ENCODE data around the gene JPH4.

The JPH4 gene

GRCh38 chr14:23561873-23562821 lies 16.4 kb downstream of the JPH4 start:
- DNase-seq: no peak

DNA sequence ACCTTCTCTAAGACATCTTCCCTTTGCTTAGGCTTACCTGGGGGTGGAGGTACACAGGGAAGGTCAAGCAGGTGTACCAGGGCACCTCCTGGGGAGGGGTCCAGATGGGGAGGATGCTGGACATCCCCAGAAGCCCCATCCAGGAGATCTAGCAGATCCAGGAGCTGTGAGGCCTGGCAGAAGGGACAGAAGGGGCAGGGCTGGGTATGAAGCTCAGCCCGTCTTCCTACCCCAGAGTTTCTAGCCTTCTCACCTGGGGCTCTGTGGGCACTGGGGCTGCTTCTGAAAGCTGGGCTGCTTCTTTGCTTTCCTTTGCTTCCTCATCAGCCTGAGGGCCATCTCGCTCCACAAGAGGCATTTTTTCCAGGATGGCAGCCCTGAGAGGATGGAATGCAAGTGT lies 17.3 kb downstream of the JPH4 start:
- no peak for DNase-seq

DNA sequence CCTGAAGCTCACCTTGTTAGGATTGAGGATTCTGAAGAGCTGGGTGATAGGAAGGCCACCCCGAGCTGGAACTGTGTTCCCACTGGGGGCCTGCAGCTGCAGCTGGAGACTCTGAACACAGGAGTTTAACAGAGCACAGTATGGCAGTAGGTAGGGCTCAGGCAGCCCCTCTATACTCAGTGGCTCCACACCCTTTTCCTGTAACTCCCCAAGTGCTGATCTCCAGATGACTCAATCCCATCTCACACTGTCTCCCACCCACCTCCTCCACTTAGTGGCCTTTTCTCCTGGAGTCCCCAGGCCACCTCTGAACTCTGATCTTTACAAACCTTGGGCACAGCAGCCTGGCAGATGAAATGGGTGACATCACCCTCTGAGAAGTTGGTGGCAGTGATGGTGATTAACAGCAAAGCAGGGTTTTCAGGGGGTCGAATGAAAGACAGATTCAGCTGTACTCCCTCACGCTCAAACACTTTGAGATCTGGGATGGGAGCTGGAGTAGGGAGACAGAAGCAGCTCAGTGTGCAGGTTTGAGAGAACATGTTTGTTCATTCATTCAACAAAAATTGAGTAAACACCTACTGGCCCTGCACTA lies 18.6 kb downstream of the JPH4 start:
- no peak for DNase-seq

DNA sequence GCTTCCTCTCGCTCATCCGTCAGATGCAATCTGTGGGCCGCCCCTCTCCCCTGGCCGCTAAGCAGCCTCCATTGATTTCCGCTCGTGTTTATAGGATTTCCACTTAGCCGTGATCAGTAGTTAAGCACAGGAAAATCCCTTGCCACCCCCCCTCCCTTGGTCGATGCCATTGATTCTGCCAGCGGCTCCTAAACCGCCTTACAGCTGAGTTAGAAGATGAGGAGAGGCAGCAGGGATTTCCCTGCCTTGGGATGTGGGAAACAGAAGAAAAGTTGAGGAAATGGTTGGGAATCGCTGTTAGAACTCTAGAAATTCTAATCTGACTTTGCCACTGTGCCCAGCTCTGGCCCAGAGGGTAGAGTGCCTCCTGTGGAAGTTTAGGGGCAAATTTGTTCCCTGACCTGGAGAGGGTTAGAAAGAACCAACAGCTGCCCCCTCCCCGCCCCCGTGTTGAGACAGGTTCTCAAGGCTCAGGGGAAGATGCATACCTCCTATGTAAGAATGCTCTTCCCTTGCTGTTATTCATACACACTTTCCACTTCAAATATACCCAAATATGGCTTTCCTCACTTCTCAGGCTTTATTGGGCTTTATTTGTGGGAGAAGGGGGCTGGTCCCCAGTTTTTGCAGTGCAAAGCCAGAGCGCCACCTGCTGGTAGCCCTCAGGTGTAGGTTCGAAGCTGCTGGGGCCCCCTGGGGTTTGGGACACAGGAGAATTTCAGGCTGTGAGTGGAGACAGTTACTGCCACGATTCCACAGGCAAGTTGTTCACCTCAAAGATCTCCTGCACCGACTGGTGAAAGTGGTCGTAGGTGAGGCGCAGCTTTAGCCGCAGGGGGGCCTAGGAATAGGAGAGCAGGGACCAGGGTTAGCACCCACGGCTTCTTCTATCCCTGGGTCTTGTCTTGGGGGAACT lies 19.3 kb downstream of the JPH4 start:
- peak; percentile 70 for DNase-seq

GRCh38 chr14:23558346-23559009 lies 20.1 kb downstream of the JPH4 start:
- DNase-seq: no peak

DNA sequence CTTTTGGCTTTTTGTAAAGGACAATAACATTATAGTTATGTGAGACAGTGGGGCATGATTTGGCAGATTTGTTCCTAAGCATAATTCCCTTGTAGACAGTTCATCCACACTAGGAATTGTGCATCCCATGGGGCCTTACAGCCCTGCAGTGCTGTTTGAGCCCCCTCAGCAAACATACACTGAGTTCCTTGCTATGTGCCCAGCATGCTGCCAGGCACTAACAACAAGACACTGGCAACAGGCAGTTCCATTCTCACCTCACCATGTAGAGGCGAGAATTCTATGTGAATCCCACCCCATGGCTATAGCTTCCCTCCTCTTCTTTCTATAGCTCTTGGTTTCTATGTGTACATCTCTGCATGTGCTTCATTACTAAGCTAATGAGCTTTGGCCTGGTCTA lies 20.6 kb downstream of the JPH4 start:
- no peak for DNase-seq

GRCh38 chr14:23557521-23557920 lies 21.1 kb downstream of the JPH4 start:
- DNase-seq: no peak

DNA sequence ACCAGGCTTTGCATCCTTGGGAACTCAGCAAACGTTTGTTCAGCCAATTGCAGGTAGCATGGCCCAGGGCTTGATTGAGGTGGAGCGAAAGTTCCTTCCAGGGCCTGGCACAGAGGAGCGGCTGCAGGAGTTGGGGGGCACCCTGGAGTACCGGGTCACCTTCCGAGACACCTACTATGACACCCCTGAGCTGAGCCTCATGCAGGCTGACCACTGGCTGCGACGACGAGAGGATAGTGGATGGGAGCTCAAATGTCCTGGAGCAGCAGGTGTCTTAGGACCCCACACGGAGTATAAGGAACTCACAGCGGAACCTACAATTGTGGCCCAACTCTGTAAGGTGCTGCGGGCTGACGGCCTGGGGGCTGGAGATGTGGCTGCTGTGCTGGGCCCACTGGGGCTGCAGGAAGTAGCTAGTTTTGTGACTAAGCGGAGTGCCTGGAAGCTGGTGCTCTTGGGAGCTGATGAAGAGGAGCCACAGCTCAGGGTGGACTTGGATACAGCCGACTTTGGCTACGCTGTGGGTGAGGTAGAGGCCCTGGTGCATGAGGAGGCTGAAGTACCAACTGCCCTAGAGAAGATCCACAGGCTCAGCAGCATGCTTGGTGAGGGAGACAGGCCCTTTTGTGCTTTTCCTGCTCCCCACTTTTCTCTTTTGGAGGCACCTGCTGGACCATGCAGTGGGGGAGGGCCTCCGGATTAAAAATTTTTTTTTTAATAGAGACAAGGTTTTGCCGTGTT lies 21.7 kb downstream of the JPH4 start:
- no peak for DNase-seq

DNA sequence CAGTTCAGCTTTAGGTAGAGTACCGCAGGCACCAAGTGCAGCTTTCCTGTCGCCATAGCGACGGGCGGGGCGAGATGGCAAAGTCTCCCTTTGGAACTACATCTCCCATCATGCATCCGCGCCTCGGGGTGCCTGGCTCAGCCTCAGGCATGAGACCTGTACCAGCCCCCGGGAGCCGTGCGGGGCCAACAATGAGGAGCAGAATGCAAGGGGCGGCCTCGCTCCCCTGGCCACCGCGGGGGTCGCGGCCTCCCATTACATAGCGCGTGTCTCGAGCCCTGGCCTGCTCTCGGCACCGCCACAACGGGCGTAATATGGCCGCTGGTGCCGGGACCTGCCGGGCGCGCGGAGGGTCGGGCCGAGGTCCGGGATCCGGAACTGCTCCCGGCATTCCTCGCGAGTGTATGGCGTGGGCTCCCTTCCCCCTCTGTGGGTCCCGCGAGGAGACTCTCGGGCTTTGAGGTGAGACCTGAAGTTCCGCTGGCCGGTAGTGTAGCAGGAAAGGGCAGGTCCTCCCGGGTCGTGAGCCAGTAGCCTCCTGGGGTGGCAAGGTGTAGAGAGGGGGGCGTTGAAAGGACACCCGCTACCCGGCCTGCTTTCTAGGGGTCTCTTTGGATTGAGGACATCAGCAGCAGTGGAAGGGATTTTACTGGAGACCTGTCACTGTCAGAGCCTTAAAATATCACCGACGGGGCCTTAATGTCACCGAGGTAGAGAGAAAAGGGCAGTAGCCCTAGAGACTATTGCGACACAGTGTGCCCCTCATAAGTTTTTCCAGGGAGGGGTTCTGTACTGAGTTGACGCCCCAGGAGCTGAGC lies 22.5 kb downstream of the JPH4 start, which contains the start of gene THTPA:
Gene THTPA (plus strand): TSS at position 390 of the 818 bp plus-strand sequence. CDS start 487 bp downstream, outside the sequence.
- peak; percentile 96 for DNase-seq

- DNase-seq: no peak
Measured at GRCh38 chr14:23555533-23555881, 23.1 kb downstream of the JPH4 start.

DNA sequence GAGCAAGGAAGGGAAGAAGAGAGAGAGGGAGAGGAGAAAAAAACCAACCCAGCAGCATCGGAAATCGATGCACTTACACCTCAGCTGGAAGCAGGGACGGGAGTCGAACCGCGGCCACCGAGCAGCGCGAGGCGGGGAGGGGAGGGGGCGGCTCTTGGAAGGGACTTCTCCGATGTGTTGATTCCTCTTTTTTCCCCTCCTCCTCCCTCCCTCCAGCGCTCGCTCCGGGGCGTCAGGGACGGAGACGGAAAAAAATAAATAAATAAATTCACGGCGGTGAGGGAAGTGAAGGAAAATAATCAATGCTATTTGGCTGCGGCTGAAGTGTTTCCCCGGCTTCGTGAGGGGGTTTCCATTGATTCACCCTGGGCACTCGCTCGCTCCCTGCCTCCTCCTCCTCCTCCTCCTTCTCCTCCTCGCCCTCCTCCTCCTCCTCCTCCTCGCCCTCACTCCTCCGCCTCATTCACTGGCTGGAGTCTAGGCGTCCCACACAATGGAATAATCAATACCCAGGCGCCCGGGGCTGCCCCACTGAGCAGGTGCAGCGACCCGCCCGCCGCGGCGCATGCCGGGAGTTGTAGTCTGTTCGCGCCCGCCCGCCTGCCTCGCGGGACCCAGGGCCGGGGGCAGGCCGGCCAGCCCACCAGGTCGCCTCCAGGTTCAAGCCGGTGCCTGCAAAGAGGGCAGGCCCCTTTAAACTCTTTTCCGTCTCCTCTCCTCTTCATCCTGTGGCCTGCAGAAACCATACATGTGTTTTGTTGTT lies 27.1 kb downstream of the JPH4 start, which contains the start of gene ZFHX2:
Gene ZFHX2 (minus strand): TSS at position 500 of the 763 bp plus-strand sequence. CDS start 16,440 bp downstream, outside the sequence.
- peak; percentile 89 for DNase-seq

GRCh38 chr14:23550812-23551265 lies 27.8 kb downstream of the JPH4 start:
- no peak for DNase-seq

GRCh38 chr14:23550131-23550811 lies 28.3 kb downstream of the JPH4 start:
- no peak for DNase-seq

- no peak for DNase-seq
Measured at GRCh38 chr14:23548351-23549318, 30.0 kb downstream of the JPH4 start.

GRCh38 chr14:23547924-23548323 lies 30.7 kb downstream of the JPH4 start:
- DNase-seq: no peak

GRCh38 chr14:23546450-23547035 lies 32.0 kb downstream of the JPH4 start:
- no peak for DNase-seq

DNA sequence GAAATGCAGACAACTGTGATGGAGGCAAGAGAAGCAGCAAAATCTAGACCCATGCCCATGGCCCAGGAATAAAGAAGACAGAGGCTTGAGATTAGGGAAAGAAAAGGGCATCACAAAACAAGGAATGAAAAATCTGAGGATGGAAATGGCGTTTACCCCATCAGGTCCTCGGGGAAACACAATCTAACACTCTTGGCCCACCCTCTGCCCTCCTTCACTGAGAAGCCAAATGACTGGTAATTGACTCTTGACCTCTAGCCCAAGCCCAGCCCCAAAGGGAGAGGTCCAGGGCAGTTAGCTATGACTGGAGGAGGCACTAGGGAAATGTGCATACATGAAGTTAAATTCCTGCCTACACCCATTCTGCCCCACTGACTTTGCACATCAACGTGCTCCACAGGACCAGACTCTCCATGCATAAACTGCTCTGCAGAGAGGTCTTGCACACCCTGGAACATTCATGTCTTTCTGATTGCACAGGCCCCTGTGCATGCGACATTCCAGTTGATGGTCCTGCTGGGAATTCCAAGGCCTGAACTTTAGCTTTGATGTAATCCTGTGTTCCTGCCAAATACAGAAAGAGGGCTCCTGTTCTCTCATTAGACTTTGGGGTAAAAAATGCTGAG lies 32.7 kb downstream of the JPH4 start:
- no peak for DNase-seq
